Neuronal stem cell (in vitro differentiated cells): ENCODE results near the gene LRRIQ1.

Source experiments
- DNase-seq: peaks from one replicate; pipeline ENCODE4 v3.0.0-alpha.2; 2013; ENCODE audit warnings: low spot score
- H2AFZ ChIP-seq: one replicate; pipeline ENCODE4 v1.6.1; 2013; ENCODE audit warnings: mild to moderate bottlenecking, low read length, inconsistent platforms
- H2AK5ac ChIP-seq: 2 replicates; pipeline ENCODE4 v1.6.1; 2013; ENCODE audit warnings: low read depth, mild to moderate bottlenecking, inconsistent platforms, low read length, moderate library complexity, mixed read lengths
- H2BK120ac ChIP-seq: 2 replicates; pipeline ENCODE4 v1.6.1; 2013; ENCODE audit warnings: low read depth, mild to moderate bottlenecking, inconsistent platforms, low read length, moderate library complexity, mixed read lengths
- H2BK12ac ChIP-seq: one replicate; pipeline ENCODE4 v1.6.1; 2013; ENCODE audit warnings: low read length, inconsistent platforms
- H2BK15ac ChIP-seq: 2 replicates; pipeline ENCODE4 v1.6.1; 2013; ENCODE audit warnings: mild to moderate bottlenecking, low read length, inconsistent platforms, mixed read lengths
- H2BK5ac ChIP-seq: one replicate; pipeline ENCODE4 v1.6.1; 2013; ENCODE audit warnings: inconsistent platforms, mild to moderate bottlenecking, low read length, moderate library complexity
- H3K14ac ChIP-seq: one replicate; pipeline ENCODE4 v1.6.1; 2013; ENCODE audit warnings: low read length, inconsistent platforms
- H3K18ac ChIP-seq: 2 replicates; pipeline ENCODE4 v1.6.1; 2013; ENCODE audit warnings: low read length, inconsistent platforms
- H3K23ac ChIP-seq: 2 replicates; pipeline ENCODE4 v1.6.1; 2013; ENCODE audit warnings: low read depth, mild to moderate bottlenecking, mixed read lengths, low read length, inconsistent platforms; ENCODE audit not compliant: poor library complexity
- H3K27ac ChIP-seq: replicated peaks from 3 replicates; pipeline ENCODE4 v1.5.1; 2013; ENCODE audit warnings: low read length, inconsistent platforms
- H3K27me3 ChIP-seq, 3 experiments: 2 replicates each; pipeline ENCODE4 v1.6.1; 2013; ENCODE audit warnings: low read length in 3 of 3, mild to moderate bottlenecking in 2 of 3, inconsistent platforms in 1 of 3, low read depth in 1 of 3, mixed read lengths in 1 of 3, moderate library complexity in 1 of 3; ENCODE audit not compliant: control insufficient read depth in 3 of 3, insufficient read depth in 3 of 3
- H3K36me3 ChIP-seq, 2 donors: replicated peaks in 1 of 2; 2 replicates each; pipeline ENCODE4 v1.6.1; 2013; ENCODE audit warnings: low read length in 2 of 2; ENCODE audit not compliant: control insufficient read depth in 2 of 2, insufficient read depth in 2 of 2
- H3K4ac ChIP-seq: 2 replicates; pipeline ENCODE4 v1.6.1; 2013; ENCODE audit warnings: inconsistent platforms, mild to moderate bottlenecking, low read length, moderate library complexity
- H3K4me1 ChIP-seq, 2 donors: 1 replicate in 1 of 2; 2 replicates in 1 of 2; pipeline ENCODE4 v1.6.1; 2013; ENCODE audit warnings: low read length in 2 of 2, low read depth in 1 of 2; ENCODE audit not compliant: control insufficient read depth in 2 of 2, insufficient read depth in 1 of 2
- H3K4me2 ChIP-seq: one replicate; pipeline ENCODE4 v1.6.1; 2013; ENCODE audit warnings: mild to moderate bottlenecking, low read length, inconsistent platforms; ENCODE audit not compliant: insufficient read depth, poor library complexity, severe bottlenecking
- H3K4me3 ChIP-seq, 2 donors: 2 replicates each; pipeline ENCODE4 v1.5.1; 2013; ENCODE audit warnings: low read length in 2 of 2, mild to moderate bottlenecking in 2 of 2, inconsistent platforms in 1 of 2, moderate library complexity in 1 of 2
- H3K79me1 ChIP-seq: one replicate; pipeline ENCODE4 v1.6.1; 2013; ENCODE audit warnings: low read depth, mild to moderate bottlenecking, inconsistent platforms, low read length, moderate library complexity
- H3K9ac ChIP-seq: one replicate; pipeline ENCODE4 v1.6.1; 2013; ENCODE audit warnings: mild to moderate bottlenecking, low read depth, low read length, inconsistent platforms; ENCODE audit not compliant: poor library complexity
- H3K9me3 ChIP-seq, 2 donors: replicated peaks in 1 of 2; 2 replicates each; pipeline versions ENCODE3 to v1.6.1; 2013; ENCODE audit warnings: low read length in 2 of 2, mild to moderate bottlenecking in 2 of 2, inconsistent platforms in 1 of 2, low read depth in 1 of 2, mixed read lengths in 1 of 2, moderate library complexity in 1 of 2; ENCODE audit not compliant: control insufficient read depth in 2 of 2, insufficient read depth in 1 of 2
- H4K8ac ChIP-seq: one replicate; pipeline ENCODE4 v1.6.1; 2013; ENCODE audit warnings: low read depth, mild to moderate bottlenecking, inconsistent platforms, low read length, moderate library complexity
- H4K91ac ChIP-seq: one replicate; pipeline ENCODE4 v1.6.1; 2013; ENCODE audit warnings: low read length, low read depth, mild to moderate bottlenecking, inconsistent platforms; ENCODE audit not compliant: poor library complexity
- WGBS, 2 donors: extraction: QIAGEN DNeasy Blood & Tissue Kit; methylation state at CpG; one replicate each; pipeline ENCODE4 v1.1.7; 2013; ENCODE audit warnings: missing lambda C conversion rate in 2 of 2, mixed read lengths in 1 of 2; ENCODE audit not compliant: insufficient read length in 2 of 2, insufficient replicate concordance in 1 of 2; ENCODE audit errors: extremely low coverage in 2 of 2; 5-methylcytosine and 5-hydroxymethylcytosine counted together

The LRRIQ1 gene

GRCh38 chr12:85253853-85254252, 217.7 kb downstream of the LRRIQ1 start:
- no CpG with 5 or more reads among the region's 4 CpGs for WGBS, 2 donors
- Histone ChIP-seq H2BK120ac (no peak overlapping the region), H3K4me1 (no peaks in the 10 kb centered on the region), H4K91ac (no peak overlapping the region), H3K9ac (no peak overlapping the region), H2AFZ (no peak overlapping the region), H3K4me2 (no peak overlapping the region), H3K4me3 (no peak overlapping the region), H2AK5ac (no peak overlapping the region), H2BK12ac (no peak overlapping the region), H3K23ac (no peak overlapping the region), H3K36me3 (no peaks in the 10 kb centered on the region), H4K8ac (no peak overlapping the region), H3K4ac (no peak overlapping the region), H2BK5ac (no peak overlapping the region), H3K18ac (no peak overlapping the region), H3K27me3 (no peaks in the 10 kb centered on the region), H3K27ac (no peak overlapping the region), H3K79me1 (no peaks in the 10 kb centered on the region), H2BK15ac (no peak overlapping the region), H3K14ac (no peak overlapping the region), H3K9me3 (no peaks in the 10 kb centered on the region)
- DNase-seq: no peak

DNA sequence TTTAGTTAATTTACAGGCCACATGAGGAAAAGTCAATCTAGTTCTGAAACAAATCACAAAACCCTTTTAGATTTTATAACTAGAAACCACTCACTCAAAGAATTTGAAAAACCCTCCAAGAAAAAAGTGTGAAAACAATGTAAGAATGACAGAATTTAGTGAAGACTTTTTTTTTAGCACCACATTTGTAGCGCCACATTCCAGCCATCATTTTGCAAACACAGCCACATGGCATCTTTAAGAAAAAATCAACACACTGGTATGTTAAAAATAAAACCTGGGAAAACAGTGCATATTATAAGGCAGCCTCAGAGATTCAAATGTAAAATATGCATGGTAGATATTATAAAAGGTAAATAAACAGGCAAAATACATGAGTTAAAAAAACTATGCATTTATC, 221.5 kb downstream of the LRRIQ1 start:
- Histone ChIP-seq H3K9ac (no peak overlapping the region), H3K18ac (no peak overlapping the region), H3K9me3 (no peaks in the 10 kb centered on the region), H3K14ac (no peak overlapping the region), H2AK5ac (no peak overlapping the region), H2BK120ac (no peak overlapping the region), H2BK5ac (no peak overlapping the region), H3K79me1 (no peaks in the 10 kb centered on the region), H2AFZ (no peak overlapping the region), H3K27me3 (no peaks in the 10 kb centered on the region), H3K27ac (no peak overlapping the region), H3K36me3 (no peaks in the 10 kb centered on the region), H2BK15ac (no peak overlapping the region), H3K23ac (no peak overlapping the region), H4K8ac (no peak overlapping the region), H3K4ac (no peak overlapping the region), H4K91ac (no peak overlapping the region), H3K4me1 (no peaks in the 10 kb centered on the region), H2BK12ac (no peak overlapping the region), H3K4me2 (no peak overlapping the region), H3K4me3 (no peak overlapping the region)
- DNase-seq: no peak
- no CpG with 5 or more reads among the region's 1 CpG for WGBS, 2 donors

DNA sequence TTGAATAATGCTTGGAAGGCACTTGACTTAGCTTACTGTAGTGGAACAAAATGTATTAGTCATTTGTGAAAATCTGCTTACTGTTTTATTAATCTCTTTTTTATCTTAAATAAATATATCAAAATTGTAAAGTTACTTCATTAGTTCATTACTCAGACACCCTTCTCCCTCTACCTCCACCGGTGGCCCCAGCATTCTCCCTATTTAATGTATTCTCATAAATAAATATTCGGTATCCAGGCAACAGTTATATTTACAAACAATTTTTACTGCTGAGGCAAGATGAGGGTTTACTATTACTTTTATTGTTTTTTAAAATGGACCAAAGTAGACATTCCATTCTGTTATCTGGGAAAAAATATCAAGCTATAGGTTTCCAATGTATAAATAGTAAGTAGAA, 224.3 kb downstream of the LRRIQ1 start:
- H3K27ac ChIP-seq: no peak overlapping the region
- no peaks in the 10 kb centered on the region for H3K9me3 ChIP-seq
- H2AFZ ChIP-seq: no peak overlapping the region
- no peak overlapping the region for H3K4me3 ChIP-seq
- H3K27me3 ChIP-seq: no peaks in the 10 kb centered on the region
- H2BK120ac ChIP-seq: no peak overlapping the region
- H3K4ac ChIP-seq: no peak overlapping the region
- no peak overlapping the region for H2BK12ac ChIP-seq
- H3K18ac ChIP-seq: no peak overlapping the region
- no peak overlapping the region for H3K9ac ChIP-seq
- no peaks in the 10 kb centered on the region for H3K4me1 ChIP-seq
- H2BK15ac ChIP-seq: no peak overlapping the region
- no peak overlapping the region for H3K4me2 ChIP-seq
- H4K91ac ChIP-seq: no peak overlapping the region
- DNase-seq: no peak
- no peak overlapping the region for H2BK5ac ChIP-seq
- H3K79me1 ChIP-seq: no peaks in the 10 kb centered on the region
- no peak overlapping the region for H2AK5ac ChIP-seq
- H3K23ac ChIP-seq: no peak overlapping the region
- no peaks in the 10 kb centered on the region for H3K36me3 ChIP-seq
- WGBS, 2 donors: no CpG with 5 or more reads among the region's 2 CpGs
- H3K14ac ChIP-seq: no peak overlapping the region
- H4K8ac ChIP-seq: no peak overlapping the region

GRCh38 chr12:85260896-85261295, 224.7 kb downstream of the LRRIQ1 start:
- H3K9ac ChIP-seq: no peak overlapping the region
- no peak overlapping the region for H2BK12ac ChIP-seq
- no peak overlapping the region for H3K23ac ChIP-seq
- no CpG with 5 or more reads among the region's 3 CpGs for WGBS, 2 donors
- no peaks in the 10 kb centered on the region for H3K36me3 ChIP-seq
- H2AK5ac ChIP-seq: no peak overlapping the region
- H2AFZ ChIP-seq: no peak overlapping the region
- no peak overlapping the region for H2BK15ac ChIP-seq
- H3K4ac ChIP-seq: no peak overlapping the region
- no peak overlapping the region for H4K91ac ChIP-seq
- no peak overlapping the region for H4K8ac ChIP-seq
- no peak overlapping the region for H2BK5ac ChIP-seq
- H3K4me3 ChIP-seq: no peak overlapping the region
- no peak overlapping the region for H3K18ac ChIP-seq
- DNase-seq: no peak
- no peaks in the 10 kb centered on the region for H3K9me3 ChIP-seq
- H3K14ac ChIP-seq: no peak overlapping the region
- no peaks in the 10 kb centered on the region for H3K27me3 ChIP-seq
- no peak overlapping the region for H3K27ac ChIP-seq
- no peaks in the 10 kb centered on the region for H3K79me1 ChIP-seq
- H2BK120ac ChIP-seq: no peak overlapping the region
- H3K4me1 ChIP-seq: no peaks in the 10 kb centered on the region
- H3K4me2 ChIP-seq: no peak overlapping the region
